Ascending aorta (tissue), 2 donors: Measurements from ENCODE around the gene ZNF716. TPM values are rescaled to one million over a fixed set of nuclear protein-coding genes. Genes with fewer than 3 reads are reported as not detected.
"Not testable (repeated sequence)": the region's sequence is repeated elsewhere in the genome, so short reads cannot be mapped to it uniquely, and the experiment has no call there.

Source experiments
- DNase-seq, 2 donors: peaks; one replicate each; pipeline ENCODE4 v3.0.0-alpha.2; 2019; ENCODE audit warnings: low spot score in 2 of 2
- H3K27ac ChIP-seq, 2 donors: fragments of 200-600 bp; sonication (generic); one replicate each; pipeline ENCODE4 v1.5.1; 2016 to 2017; ENCODE audit warnings: mild to moderate bottlenecking in 1 of 2
- H3K27me3 ChIP-seq: fragments of 200-600 bp; sonication (generic); one replicate; pipeline ENCODE4 v1.5.1; 2017
- H3K36me3 ChIP-seq, 2 donors: fragments of 200-600 bp; sonication (generic); one replicate each; pipeline ENCODE4 v1.5.1; 2016
- H3K4me1 ChIP-seq, 2 donors: fragments of 200-600 bp; sonication (generic); one replicate each; pipeline ENCODE4 v1.5.1; 2016 to 2017; ENCODE audit warnings: mild to moderate bottlenecking in 1 of 2
- H3K4me3 ChIP-seq, 2 donors: fragments of 200-600 bp; sonication (generic); one replicate each; pipeline ENCODE4 v1.5.1; 2016 to 2017; ENCODE audit warnings: mild to moderate bottlenecking in 1 of 2
- H3K9me3 ChIP-seq, 2 donors: fragments of 200-600 bp; sonication (generic); one replicate each; pipeline ENCODE4 v1.5.1; 2016
- intact Hi-C: fragments of 100-400 bp; cut with DNase I; formaldehyde crosslinking; loops from one replicate; pipeline ENCODE4 v1.15.1; 2023
- total RNA-seq: library from RNA; depleted of rRNA; stranded (reverse); fragments of >200 nt; gene quantifications from one replicate; pipeline ENCODE4 v1.1.0, GENCODE V29; 2016
- TF ChIP-seq, protein P1 (sequence below), 3 experiments: fragments of 200-600 bp in 2 of 3; fragments of 450-650 bp in 1 of 3; sonication (generic) in 2 of 3; IDR thresholded peaks; one replicate each; pipeline ENCODE4 v1.5.1; 2016 to 2019; ENCODE audit warnings: antibody characterized with exemption in 3 of 3, mild to moderate bottlenecking in 1 of 3, moderate library complexity in 1 of 3

The ZNF716 gene
- total RNA-seq, 1 donor from 2014 or later, result not detected

DNA sequence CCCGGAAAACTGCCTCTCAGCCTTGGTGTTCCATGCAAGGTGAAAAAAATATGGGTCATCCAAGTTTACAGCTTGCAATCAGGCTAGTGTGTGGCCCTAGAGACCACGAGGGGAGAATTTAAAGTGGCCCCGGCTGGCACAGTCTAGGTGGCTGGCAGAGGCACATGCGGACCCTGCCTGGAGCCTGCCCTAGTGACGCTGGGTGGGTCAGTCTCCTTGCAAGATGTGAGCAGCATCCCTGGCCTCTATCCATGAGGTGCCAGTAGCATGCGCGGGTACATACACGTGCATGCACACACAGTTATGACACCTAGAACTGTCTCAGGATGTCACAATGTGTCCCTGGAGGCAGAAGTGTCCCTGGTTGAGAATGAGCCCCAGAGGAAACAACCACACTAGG is 22.4 kb upstream of the ZNF716 start:
- Histone ChIP-seq H3K27ac (no peak overlapping the region), H3K36me3 (no peaks in the 10 kb centered on the region), H3K4me1 (no peaks in the 10 kb centered on the region), H3K4me3 (no peak overlapping the region), H3K27me3 (no peaks in the 10 kb centered on the region), H3K9me3 (no peaks in the 10 kb centered on the region)
- intact Hi-C loops, result no loop called here
- TF ChIP-seq, protein P1, sequence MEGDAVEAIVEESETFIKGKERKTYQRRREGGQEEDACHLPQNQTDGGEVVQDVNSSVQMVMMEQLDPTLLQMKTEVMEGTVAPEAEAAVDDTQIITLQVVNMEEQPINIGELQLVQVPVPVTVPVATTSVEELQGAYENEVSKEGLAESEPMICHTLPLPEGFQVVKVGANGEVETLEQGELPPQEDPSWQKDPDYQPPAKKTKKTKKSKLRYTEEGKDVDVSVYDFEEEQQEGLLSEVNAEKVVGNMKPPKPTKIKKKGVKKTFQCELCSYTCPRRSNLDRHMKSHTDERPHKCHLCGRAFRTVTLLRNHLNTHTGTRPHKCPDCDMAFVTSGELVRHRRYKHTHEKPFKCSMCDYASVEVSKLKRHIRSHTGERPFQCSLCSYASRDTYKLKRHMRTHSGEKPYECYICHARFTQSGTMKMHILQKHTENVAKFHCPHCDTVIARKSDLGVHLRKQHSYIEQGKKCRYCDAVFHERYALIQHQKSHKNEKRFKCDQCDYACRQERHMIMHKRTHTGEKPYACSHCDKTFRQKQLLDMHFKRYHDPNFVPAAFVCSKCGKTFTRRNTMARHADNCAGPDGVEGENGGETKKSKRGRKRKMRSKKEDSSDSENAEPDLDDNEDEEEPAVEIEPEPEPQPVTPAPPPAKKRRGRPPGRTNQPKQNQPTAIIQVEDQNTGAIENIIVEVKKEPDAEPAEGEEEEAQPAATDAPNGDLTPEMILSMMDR (IDR thresholded peaks at IDR 0.05), result no peak
- no peak for DNase-seq

DNA sequence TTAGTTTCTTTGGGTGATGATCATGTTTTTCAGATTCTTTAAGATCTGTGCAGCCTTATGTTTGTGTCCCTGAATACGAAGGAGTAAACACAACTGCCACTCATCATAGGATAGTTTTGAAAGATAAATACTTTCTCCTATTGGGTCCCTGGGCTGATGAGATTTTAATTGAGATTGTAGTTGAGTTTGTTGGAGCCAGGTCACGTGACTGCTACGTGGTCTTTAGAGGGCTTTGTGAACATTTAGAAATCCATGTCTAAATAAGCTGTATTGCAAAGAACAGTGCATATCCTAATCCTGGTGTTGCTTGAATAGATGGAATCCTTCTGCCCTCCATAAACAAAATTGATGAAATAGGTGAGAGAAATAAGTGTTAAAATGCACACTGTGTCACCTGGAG is 17.4 kb upstream of the ZNF716 start:
- DNase-seq, result no peak
- H3K27ac ChIP-seq, result no peak overlapping the region
- no peaks in the 10 kb centered on the region for H3K9me3 ChIP-seq
- intact Hi-C loops, result no loop called here
- TF ChIP-seq, protein P1 (IDR thresholded peaks at IDR 0.05), result no peak
- no peaks in the 10 kb centered on the region for H3K27me3 ChIP-seq
- no peak overlapping the region for H3K4me3 ChIP-seq
- H3K4me1 ChIP-seq, result no peaks in the 10 kb centered on the region
- no peaks in the 10 kb centered on the region for H3K36me3 ChIP-seq

DNA sequence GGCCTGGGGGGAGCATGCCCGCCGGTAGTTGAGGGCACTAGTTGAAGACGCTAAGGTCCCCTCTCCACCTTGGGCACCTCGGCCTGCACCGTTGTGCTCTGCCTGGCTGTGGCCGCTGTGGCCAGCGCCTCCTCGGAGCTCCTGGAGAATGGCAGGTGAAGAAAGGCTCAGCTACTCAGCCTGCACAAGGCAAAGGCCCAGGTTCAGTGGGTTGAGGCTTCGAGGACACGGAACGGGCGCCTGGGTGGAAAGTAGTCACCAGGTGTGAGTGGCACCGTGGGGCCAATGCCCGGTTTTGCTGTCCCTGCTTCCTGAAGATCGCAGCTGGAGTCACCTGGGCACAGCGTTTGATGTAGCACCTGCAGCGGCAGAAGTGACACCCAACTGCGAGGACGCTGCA is 12.4 kb upstream of the ZNF716 start:
- Histone ChIP-seq H3K9me3 (no peaks in the 10 kb centered on the region), H3K4me3 (no peak overlapping the region), H3K27ac (no peak overlapping the region), H3K36me3 (no peaks in the 10 kb centered on the region), H3K4me1 (no peaks in the 10 kb centered on the region), H3K27me3 (no peaks in the 10 kb centered on the region)
- no peak for DNase-seq
- intact Hi-C loops, result no loop called here
- TF ChIP-seq, protein P1 (IDR thresholded peaks at IDR 0.05), result no peak

DNA sequence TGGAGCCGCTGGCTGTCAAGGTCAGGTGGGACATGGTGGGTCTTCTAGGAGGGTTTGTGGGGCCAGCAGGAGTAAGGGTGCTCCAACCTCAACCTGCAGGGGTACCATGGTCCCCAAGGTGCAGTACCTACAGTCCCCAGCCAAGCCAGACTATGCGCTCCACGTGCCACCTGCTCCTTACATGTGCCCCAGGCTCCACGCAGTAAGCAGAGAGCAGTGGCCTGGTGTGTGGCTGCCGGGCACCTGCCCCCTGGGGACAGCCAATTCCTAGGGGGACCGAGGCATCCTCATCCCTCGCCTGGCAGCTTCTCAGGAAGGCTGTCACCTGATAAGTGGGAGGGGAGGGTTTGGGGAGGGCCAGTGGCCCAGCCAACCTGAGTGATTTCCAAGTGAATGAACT is 11.7 kb upstream of the ZNF716 start:
- no peaks in the 10 kb centered on the region for H3K36me3 ChIP-seq
- no peaks in the 10 kb centered on the region for H3K27me3 ChIP-seq
- no peak for DNase-seq
- H3K27ac ChIP-seq, result no peak overlapping the region
- no peak overlapping the region for H3K4me3 ChIP-seq
- no peaks in the 10 kb centered on the region for H3K4me1 ChIP-seq
- H3K9me3 ChIP-seq, result no peaks in the 10 kb centered on the region
- intact Hi-C loops, result no loop called here
- TF ChIP-seq, protein P1 (IDR thresholded peaks at IDR 0.05), result no peak

DNA sequence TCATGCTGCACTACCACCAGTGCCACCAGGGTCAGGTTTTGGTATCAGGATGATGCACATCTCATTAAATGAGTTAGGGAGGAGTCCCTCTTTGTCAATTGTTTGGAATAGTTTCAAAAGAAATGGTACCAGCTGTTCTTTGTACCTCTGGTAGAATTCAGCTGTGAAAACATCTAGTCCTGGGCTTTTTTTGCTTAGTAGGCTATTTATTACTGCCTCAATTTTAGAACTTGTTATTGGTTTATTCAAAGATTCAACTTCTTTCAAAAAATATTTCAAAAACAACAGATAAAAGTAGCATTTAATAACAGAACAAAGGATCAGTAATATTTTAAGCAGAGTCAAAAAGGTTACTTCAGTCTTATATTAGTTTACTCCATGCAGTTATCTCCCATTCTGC is 6.4 kb upstream of the ZNF716 start:
- no peak overlapping the region for H3K27ac ChIP-seq
- no peak for DNase-seq
- no peaks in the 10 kb centered on the region for H3K4me1 ChIP-seq
- intact Hi-C loops, result no loop called here
- TF ChIP-seq, protein P1 (IDR thresholded peaks at IDR 0.05), result no peak
- H3K27me3 ChIP-seq, result no peaks in the 10 kb centered on the region
- H3K36me3 ChIP-seq, result no peaks in the 10 kb centered on the region
- H3K4me3 ChIP-seq, result no peak overlapping the region
- H3K9me3 ChIP-seq, result no peaks in the 10 kb centered on the region

DNA sequence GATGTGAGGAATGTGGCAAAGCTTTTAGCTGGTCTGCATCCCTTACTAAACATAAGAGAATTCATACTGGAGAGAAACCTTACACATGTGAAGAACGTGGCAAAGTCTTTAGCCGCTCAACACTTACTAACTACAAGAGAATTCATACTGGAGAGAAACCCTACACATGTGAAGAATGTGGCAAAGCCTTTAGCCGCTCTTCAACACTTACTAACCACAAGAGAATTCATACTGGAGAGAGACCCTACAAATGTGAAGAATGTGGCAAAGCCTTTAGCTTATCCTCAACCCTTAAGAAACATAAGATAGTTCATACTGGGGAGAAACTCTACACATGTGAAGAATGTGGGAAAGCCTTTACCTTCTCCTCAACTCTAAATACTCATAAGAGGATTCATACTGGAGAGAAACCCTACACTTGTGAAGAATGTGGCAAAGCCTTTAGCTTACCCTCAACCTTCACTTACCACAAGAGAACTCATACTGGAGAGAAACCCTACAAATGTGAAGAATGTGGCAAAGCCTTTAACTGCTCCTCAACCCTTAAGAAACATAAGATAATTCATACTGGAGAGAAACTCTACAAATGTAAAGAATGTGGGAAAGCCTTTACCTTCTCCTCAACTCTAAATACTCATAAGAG is 19.3 kb downstream of the ZNF716 start:
- DNase-seq, H3K4me3 ChIP-seq, H3K27ac ChIP-seq, intact Hi-C loops, H3K36me3 ChIP-seq, H3K27me3 ChIP-seq, H3K4me1 ChIP-seq: not testable (repeated sequence)
- peaks cover 33 to 46% of the 10 kb centered on the region in 2 donors for H3K9me3 ChIP-seq

DNA sequence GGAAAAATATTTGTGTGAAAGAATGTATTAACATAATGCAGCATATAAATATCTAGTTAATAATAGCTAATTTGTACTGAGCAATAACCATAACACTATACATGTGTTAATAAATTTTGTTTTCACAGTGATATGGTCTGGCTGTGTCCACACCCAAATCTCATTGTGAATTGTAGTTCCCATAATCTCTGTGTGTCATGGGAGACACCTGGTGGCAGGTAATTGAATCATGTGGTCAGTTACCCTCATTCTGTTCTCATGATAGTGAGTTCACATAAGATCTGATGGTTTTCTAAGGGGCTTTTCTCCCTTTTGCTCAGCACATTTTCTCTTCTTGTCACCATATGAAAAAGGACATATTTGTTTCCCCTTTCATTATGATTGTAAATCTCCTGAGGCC is 30.3 kb downstream of the ZNF716 start:
- H3K4me1 ChIP-seq, intact Hi-C loops, H3K27ac ChIP-seq: not testable (repeated sequence)

DNA sequence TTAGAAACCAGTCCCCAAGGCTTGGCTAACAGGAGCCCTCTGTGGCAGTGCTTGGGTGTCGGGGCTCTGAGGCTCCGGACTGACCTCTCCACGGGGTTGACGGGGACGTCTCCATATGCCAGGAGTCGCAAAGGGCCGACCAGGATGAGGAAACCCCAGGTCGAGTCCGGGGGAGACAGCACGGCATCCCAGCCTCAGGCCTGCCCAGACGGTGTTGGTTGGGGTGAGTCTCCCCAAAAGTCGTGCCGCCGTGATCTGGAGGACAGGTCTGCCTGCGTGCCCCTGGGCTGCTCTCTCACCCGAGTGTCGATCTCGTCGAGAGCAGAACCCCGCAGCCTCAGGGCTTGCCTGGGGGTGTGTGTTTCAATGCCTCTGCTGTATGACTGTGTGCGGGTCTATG is 35.0 kb downstream of the ZNF716 start:
- DNase-seq, intact Hi-C loops, H3K4me1 ChIP-seq, H3K27ac ChIP-seq, H3K36me3 ChIP-seq, H3K27me3 ChIP-seq, H3K4me3 ChIP-seq: not testable (repeated sequence)
- H3K9me3 ChIP-seq, result peaks cover 0 to 24% of the 10 kb centered on the region in 2 donors

More for the DNA sequence above, 30.3 kb downstream of the ZNF716 start:
- H3K27me3 ChIP-seq, DNase-seq, H3K9me3 ChIP-seq, H3K4me3 ChIP-seq, H3K36me3 ChIP-seq: not testable (repeated sequence)
